Heart right ventricle (tissue), 16 donors: Measurements from ENCODE around the gene POLR3C. TPM values are rescaled to one million over a fixed set of nuclear protein-coding genes. Genes with fewer than 3 reads are reported as not detected.

Experiments used
- ATAC-seq, 8 donors: fragments of 200-7000 bp; cut with Tn5 transposase; one replicate each; pipeline ENCODE4 v1.9.1; 2020; ENCODE audit warnings: mild to moderate bottlenecking in 8 of 8, moderate library complexity in 8 of 8, moderate number of reproducible peaks in 1 of 8
- DNase-seq, 2 donors: peaks; one replicate each; pipeline ENCODE4 v3.0.0-alpha.2; 2020
- H3K27ac ChIP-seq, 10 donors: fragments of 200-600 bp; sonication (generic) in 2 of 10; one replicate each; pipeline versions ENCODE4 v1.5.0 to v1.8.0; 2020 to 2022; ENCODE audit warnings: mild to moderate bottlenecking in 3 of 10
- H3K27me3 ChIP-seq, 7 donors: fragments of 200-600 bp; one replicate each; pipeline ENCODE4 v1.8.0; 2021 to 2022; ENCODE audit warnings: mild to moderate bottlenecking in 2 of 7
- H3K36me3 ChIP-seq, 9 donors: fragments of 200-600 bp; sonication (generic) in 1 of 9; one replicate each; pipeline versions ENCODE4 v1.5.0 to v1.8.0; 2020 to 2022; ENCODE audit warnings: mild to moderate bottlenecking in 2 of 9
- H3K4me1 ChIP-seq, 9 donors: fragments of 200-600 bp; sonication (generic) in 1 of 9; one replicate each; pipeline versions ENCODE4 v1.5.0 to v1.8.0; 2020 to 2022; ENCODE audit warnings: mild to moderate bottlenecking in 4 of 9
- H3K4me3 ChIP-seq, 10 donors: fragments of 200-600 bp; sonication (generic) in 2 of 10; one replicate each; pipeline versions ENCODE4 v1.5.0 to v1.8.0; 2020 to 2022; ENCODE audit warnings: mild to moderate bottlenecking in 7 of 10, moderate library complexity in 2 of 10
- H3K9me3 ChIP-seq, 11 donors: fragments of 200-600 bp in 10 of 11; sonication (generic) in 2 of 11; one replicate each; pipeline versions ENCODE4 v1.5.0 to v1.8.0; 2013 to 2022; ENCODE audit warnings: mild to moderate bottlenecking in 2 of 11, control low read depth in 1 of 11, moderate library complexity in 1 of 11
- WGBS, 2 donors: extraction: QIAGEN DNeasy Blood & Tissue Kit; methylation state at CpG; one replicate each; pipeline ENCODE4 v1.1.7; 2013; ENCODE audit warnings: inconsistent platforms in 1 of 2; 5-methylcytosine and 5-hydroxymethylcytosine counted together
- intact Hi-C, 10 donors: fragments of 100-400 bp; cut with DNase I; formaldehyde crosslinking; loops; one replicate each; pipeline versions ENCODE4 v1.11.1 to v1.14.2; 2022
- polyA plus RNA-seq, 2 donors: library from polyadenylated mRNA; stranded (reverse); fragments of 200-250 nt; gene quantifications; one replicate each; pipeline ENCODE4 v1.2.3, GENCODE V29; 2013
- total RNA-seq, 10 donors: library from RNA; stranded (reverse); fragmentation: NEBNext Ultra II Directional in 3 of 10; extraction: Animal tissue kit (Norgen Biotek cat#: 25700) in 3 of 10; gene quantifications; one replicate each; pipeline versions ENCODE4 v1.2.1 to v1.2.4, GENCODE V29; 2021 to 2023
- TF ChIP-seq, protein P1 (sequence below), 9 donors: fragments of 200-600 bp; sonication (generic) in 2 of 9; IDR thresholded peaks; one replicate each; pipeline versions ENCODE4 v1.5.0 to v1.8.0; 2021 to 2022; ENCODE audit warnings: antibody characterized with exemption in 9 of 9, mild to moderate bottlenecking in 5 of 9, moderate library complexity in 1 of 9
- donor health status: Arrhythmogenic right ventricular cardiomyopathy.
- donor health status: ischemic (EF 13 %, LVEDD 7.1; RV severe dilation, severe dysfunction).
- donor health status: healthy with polysubstance abuse.
- donor health status: DM: no; HTN: yes; CAD: no.
- donor health status: DM: no; HTN: no; CAD: no.
- donor health status: ischemic (EF 25% LVEDD 6.9; RV normal size, moderate dysfunction).
- donor health status: ischemic (EF 25% LVEDD 5.7; RV mildly dilated, moderate dysfunction).
- donor health status: healthy.
- donor health status: DM: yes; HTN: yes; CAD: no.
- donor health status: Ischemic cardiomyopathy.
- donor health status: ischemic (EF 35%, LVEDD 5.7; RV mildly dilated, moderate dysfunction).
- donor health status: nonischemic (EF 11% LVEDD 7.7; RV severe dilation, severe dysfunction).
- donor health status: DM: yes; HTN: yes; CAD: no.
- donor health status: PGD.
- donor health status: ischemic (EF 29% LVEDD 5.4; RV normal size, mild dysfunction).
- donor health status: nonischemic (EF 23%, LVEDD 6.1; RV moderate dilation, normal function).

POLR3C gene
- total and polyA plus RNA-seq, 12 donors: 8.0 to 18.1 (median 14.9) TPM

DNA sequence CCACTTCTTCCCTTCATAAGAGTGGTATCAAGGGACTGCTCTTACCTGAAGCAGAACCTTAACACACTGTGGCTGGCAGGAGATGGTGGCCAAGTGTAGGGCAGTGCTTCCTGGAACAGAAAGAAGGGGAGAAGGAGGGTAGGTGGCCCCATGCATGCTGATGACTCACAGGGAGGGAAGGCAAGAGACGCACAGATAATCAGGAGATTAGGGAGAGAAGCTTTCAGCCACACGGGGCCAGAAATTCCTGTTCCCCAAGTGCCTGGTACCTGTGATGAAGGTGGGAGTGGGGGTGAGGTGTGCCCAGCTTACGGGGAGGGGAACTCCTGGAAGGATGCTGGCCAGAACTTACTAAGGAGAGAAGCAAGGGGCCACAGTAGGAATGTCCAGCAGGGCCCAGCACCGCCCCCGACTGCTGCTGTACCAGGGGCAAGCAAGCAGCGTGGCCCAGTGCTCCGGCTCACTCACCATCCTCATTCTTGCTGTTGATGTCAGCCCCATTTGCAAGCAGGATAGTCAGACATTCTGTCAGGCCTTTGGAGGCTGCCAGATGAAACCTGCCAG, 54.0 kb downstream of the POLR3C start:
- intact Hi-C loops: no loop called here

DNA sequence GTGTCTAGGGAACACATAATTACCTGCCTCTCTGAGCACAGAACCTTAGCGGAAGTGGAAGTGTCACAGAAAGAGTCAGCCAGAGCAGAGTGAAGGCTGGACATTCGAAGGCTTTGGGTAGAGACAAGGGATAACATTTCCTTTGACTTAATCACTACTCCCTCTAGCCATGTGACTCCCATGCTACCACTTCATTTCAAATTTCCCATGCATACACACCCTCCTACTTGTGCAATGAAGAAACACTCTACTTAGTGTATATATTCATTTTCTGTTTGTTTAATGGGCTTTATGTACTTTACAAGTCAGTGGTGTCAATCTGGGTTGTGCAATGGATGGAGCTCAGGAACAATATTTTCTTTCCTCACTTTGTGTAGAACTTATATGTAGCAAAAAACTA, 54.7 kb downstream of the POLR3C start:
- Histone ChIP-seq H3K4me1 (no peaks in the 10 kb centered on the region), H3K9me3 (no peaks in the 10 kb centered on the region), H3K27me3 (no peaks in the 10 kb centered on the region), H3K27ac (no peak overlapping the region), H3K36me3 (no peaks in the 10 kb centered on the region), H3K4me3 (no peak overlapping the region)
- DNase-seq (no peak), ATAC-seq (no peak)
- 77 to 80% methylated on average over 2 of the region's 2 CpGs for WGBS, 2 donors
- TF ChIP-seq, protein P1, sequence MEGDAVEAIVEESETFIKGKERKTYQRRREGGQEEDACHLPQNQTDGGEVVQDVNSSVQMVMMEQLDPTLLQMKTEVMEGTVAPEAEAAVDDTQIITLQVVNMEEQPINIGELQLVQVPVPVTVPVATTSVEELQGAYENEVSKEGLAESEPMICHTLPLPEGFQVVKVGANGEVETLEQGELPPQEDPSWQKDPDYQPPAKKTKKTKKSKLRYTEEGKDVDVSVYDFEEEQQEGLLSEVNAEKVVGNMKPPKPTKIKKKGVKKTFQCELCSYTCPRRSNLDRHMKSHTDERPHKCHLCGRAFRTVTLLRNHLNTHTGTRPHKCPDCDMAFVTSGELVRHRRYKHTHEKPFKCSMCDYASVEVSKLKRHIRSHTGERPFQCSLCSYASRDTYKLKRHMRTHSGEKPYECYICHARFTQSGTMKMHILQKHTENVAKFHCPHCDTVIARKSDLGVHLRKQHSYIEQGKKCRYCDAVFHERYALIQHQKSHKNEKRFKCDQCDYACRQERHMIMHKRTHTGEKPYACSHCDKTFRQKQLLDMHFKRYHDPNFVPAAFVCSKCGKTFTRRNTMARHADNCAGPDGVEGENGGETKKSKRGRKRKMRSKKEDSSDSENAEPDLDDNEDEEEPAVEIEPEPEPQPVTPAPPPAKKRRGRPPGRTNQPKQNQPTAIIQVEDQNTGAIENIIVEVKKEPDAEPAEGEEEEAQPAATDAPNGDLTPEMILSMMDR (IDR thresholded peaks at IDR 0.05): no peak
- intact Hi-C loops: no loop called here

More for the DNA sequence above, 54.0 kb downstream of the POLR3C start:
- Histone ChIP-seq H3K36me3 (no peaks in the 10 kb centered on the region), H3K4me3 (no peak overlapping the region), H3K27ac (no peak overlapping the region), H3K27me3 (no peaks in the 10 kb centered on the region), H3K9me3 (no peaks in the 10 kb centered on the region), H3K4me1 (peaks cover 0 to 1% (median 0%) of the 10 kb centered on the region in 9 donors)
- DNase-seq (no peak), ATAC-seq (no peak)
- TF ChIP-seq, protein P1 (IDR thresholded peaks at IDR 0.05): no peak
- 75 to 84% methylated on average over 7 of the region's 7 CpGs for WGBS, 2 donors

DNA sequence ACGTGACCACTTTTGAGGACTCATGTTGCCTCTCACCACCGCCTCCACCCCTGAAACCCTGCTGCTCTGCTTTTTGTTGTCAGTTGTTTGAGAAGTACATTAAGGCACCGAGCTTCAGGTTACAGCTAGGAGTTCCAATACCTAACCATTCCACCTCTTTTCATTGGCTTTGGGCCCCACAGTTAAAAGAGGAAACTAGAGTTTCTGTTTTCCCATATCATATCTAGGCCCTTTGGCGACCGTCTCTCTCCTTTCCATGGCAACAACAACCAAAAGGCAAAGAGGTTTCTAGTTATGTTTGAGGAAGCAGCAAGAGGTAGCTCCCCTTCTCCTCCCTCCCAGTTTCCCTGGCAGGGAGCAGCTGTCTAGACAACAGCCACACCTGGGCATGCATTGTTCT, 55.8 kb downstream of the POLR3C start:
- 58 to 73% methylated on average over 5 of the region's 5 CpGs for WGBS, 2 donors
- intact Hi-C loops: no loop called here
- Histone ChIP-seq H3K4me1 (peaks cover 0 to 2% (median 0%) of the 10 kb centered on the region in 9 donors), H3K4me3 (no peak overlapping the region), H3K27ac (no peak overlapping the region), H3K9me3 (no peaks in the 10 kb centered on the region), H3K27me3 (peaks cover 0 to 7% (median 0%) of the 10 kb centered on the region in 7 donors), H3K36me3 (no peaks in the 10 kb centered on the region)
- ATAC-seq: no peak
- DNase-seq: no peak
- TF ChIP-seq, protein P1 (IDR thresholded peaks at IDR 0.05): no peak

DNA sequence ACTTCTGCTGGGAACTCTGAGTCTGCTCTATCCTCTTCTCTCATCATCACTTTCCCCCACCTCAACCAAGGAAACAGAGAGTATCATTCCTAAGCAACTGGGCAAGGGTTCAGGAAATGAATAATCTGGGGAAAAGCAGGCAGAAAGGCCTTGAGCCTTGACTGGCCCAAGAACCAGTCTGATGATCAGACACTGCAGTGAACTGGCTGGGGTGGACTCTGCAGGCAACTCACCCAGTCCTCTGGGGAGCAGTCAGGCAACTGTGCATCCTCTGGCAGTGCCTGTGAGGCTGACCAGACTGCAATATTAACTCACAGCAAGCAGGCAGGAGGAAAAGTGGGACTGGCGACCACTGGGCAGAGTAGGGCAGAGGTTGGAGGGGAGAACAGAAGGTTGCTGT, 60.7 kb downstream of the POLR3C start:
- Histone ChIP-seq H3K27me3 (peaks cover 0 to 12% (median 0%) of the 10 kb centered on the region in 7 donors), H3K27ac (no peak overlapping the region), H3K9me3 (no peaks in the 10 kb centered on the region), H3K4me1 (peaks cover 0 to 27% (median 9%) of the 10 kb centered on the region in 9 donors), H3K4me3 (no peak overlapping the region), H3K36me3 (no peaks in the 10 kb centered on the region)
- ATAC-seq (no peak), DNase-seq (no peak)
- TF ChIP-seq, protein P1 (IDR thresholded peaks at IDR 0.05): no peak
- intact Hi-C loops: no loop called here
- 89 to 100% methylated on average over 1 of the region's 1 CpG for WGBS, 2 donors
